Panc1 (cell line): ENCODE measurements around the gene HSD17B2. TPM values are rescaled to one million over a fixed set of nuclear protein-coding genes. Genes with fewer than 3 reads are reported as not detected.

Source experiments
- ATAC-seq: fragments of 200-7000 bp; cut with Tn5 transposase; 2 replicates; pipeline ENCODE4 v1.9.1; 2020; ENCODE audit warnings: mild to moderate bottlenecking, moderate library complexity
- BruUV-seq: library from RNA; stranded (reverse); fragments of 400-500 nt; replicated peaks from 2 replicates; lab custom pipeline; 2021; lab: Mats Ljungman, UMichigan
- CTCF ChIA-PET: fragments of 300-600 bp; sonication (Branson Sonifier 250); formaldehyde crosslinking; loops from one replicate; lab custom pipeline; 2022; ENCODE audit warnings: antibody characterized with exemption; lab: Charles Lee
- POLR2A ChIA-PET: fragments of 300-600 bp; sonication (Branson Sonifier 250); formaldehyde crosslinking; loops from one replicate; lab custom pipeline; 2022; ENCODE audit warnings: antibody characterized with exemption; lab: Charles Lee
- DNase-seq: peaks from one replicate; pipeline ENCODE4 v3.0.0-alpha.2; 2010; ENCODE audit warnings: low read depth, low spot score
- H3K27ac ChIP-seq: 2 replicates; pipeline ENCODE4 v1.5.1; 2011; ENCODE audit warnings: mild to moderate bottlenecking, low read length, inconsistent platforms
- H3K27me3 ChIP-seq: fragments of 200-500 bp; sonication (Bioruptor generic); 2 replicates; pipeline ENCODE4 v1.6.0; 2014; ENCODE audit warnings: low read length, inconsistent platforms; ENCODE audit not compliant: control insufficient read depth, insufficient read depth
- H3K36me3 ChIP-seq: fragments of 200-500 bp; sonication (Bioruptor generic); 2 replicates; pipeline ENCODE4 v1.5.1; 2014; ENCODE audit warnings: inconsistent platforms, mild to moderate bottlenecking, low read length, moderate library complexity; ENCODE audit not compliant: control insufficient read depth, insufficient read depth
- H3K4me1 ChIP-seq: 2 replicates; pipeline ENCODE4 v1.5.1; 2011; ENCODE audit warnings: inconsistent platforms, mild to moderate bottlenecking, low read length, moderate library complexity; ENCODE audit not compliant: control insufficient read depth, insufficient read depth
- H3K4me3 ChIP-seq, 2 experiments: 2 replicates each; pipeline ENCODE4 v1.5.1; 2011 to 2012; ENCODE audit warnings: low read depth in 2 of 2, low read length in 2 of 2, mild to moderate bottlenecking in 2 of 2, inconsistent platforms in 1 of 2, moderate library complexity in 1 of 2
- H3K9me3 ChIP-seq: fragments of 200-500 bp; sonication (Bioruptor generic); 2 replicates; pipeline ENCODE4 v1.5.1; 2014; ENCODE audit warnings: low read depth, mild to moderate bottlenecking, inconsistent platforms, low read length, moderate library complexity; ENCODE audit not compliant: control insufficient read depth, insufficient read depth
- POLR2AphosphoS5 ChIP-seq: IDR thresholded peaks from 2 replicates; pipeline ENCODE4 v1.6.1; 2012; ENCODE audit warnings: mild to moderate bottlenecking, low read depth, low read length, moderate library complexity
- SIN3A ChIP-seq: IDR thresholded peaks from 2 replicates; pipeline ENCODE4 v1.6.1; 2012; ENCODE audit warnings: low read depth, mild to moderate bottlenecking, low read length, moderate library complexity, borderline replicate concordance; ENCODE audit not compliant: insufficient read depth
- TCF7L2 ChIP-seq: IDR thresholded peaks from 2 replicates; pipeline ENCODE4 v1.6.1; 2011; ENCODE audit warnings: mild to moderate bottlenecking, low read depth, low read length, inconsistent platforms
- in situ Hi-C: cut with HindIII; loops from 2 replicates; pipeline ENCODE4 v1.10.0; 2016; ENCODE audit warnings: low sequenced_read_pairs, low pct_unique_long_range_greater_than_20kb
- intact Hi-C: fragments of 100-400 bp; cut with micrococcal nuclease; formaldehyde crosslinking; loops from one replicate; pipeline ENCODE4 v1.10.0; 2022; ENCODE audit not compliant: unreplicated experiment
- total RNA-seq: library from RNA; stranded (reverse); gene quantifications from one replicate; pipeline ENCODE4 v1.2.1, GENCODE V29; 2021; ENCODE audit not compliant: unreplicated experiment
- TF ChIP-seq, protein P1 (sequence below): fragments of 450-650 bp; IDR thresholded peaks from 2 replicates; pipeline ENCODE4 v1.5.1; 2017; ENCODE audit warnings: mild to moderate bottlenecking
- TF ChIP-seq, protein P2 (sequence below), 2 experiments: IDR thresholded peaks; 2 replicates each; pipeline ENCODE4 v1.6.1; 2011 to 2012; ENCODE audit warnings: low read depth in 2 of 2, control low read depth in 1 of 2, low read length in 1 of 2, mild to moderate bottlenecking in 1 of 2, moderate library complexity in 1 of 2; ENCODE audit not compliant: insufficient read depth in 1 of 2

HSD17B2 gene
- total RNA-seq, 1 experiment from 2014 or later: 0.41 TPM

DNA sequence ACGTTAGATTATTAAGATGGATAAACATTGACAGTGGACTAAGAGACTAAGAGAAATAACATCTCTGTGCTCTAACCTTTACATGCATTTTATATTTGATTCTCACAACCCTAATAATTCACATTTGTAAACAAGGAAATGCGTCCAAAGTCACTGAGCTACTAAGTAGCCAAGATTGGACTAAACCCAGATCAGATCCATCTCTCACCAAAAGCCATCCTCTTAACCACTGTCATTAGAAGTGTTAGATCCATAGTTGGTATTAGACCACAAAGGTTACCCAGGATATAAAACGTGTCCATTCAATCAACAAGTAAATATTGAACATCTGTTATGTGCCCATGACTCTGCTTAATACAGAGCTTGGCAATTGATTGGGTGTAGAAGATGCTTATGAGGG, 5.2 kb downstream of the HSD17B2 start:
- Histone ChIP-seq H3K4me3 (no peak overlapping the region), H3K36me3 (no peaks in the 10 kb centered on the region), H3K27ac (no peak overlapping the region), H3K4me1 (no peaks in the 10 kb centered on the region), H3K27me3 (no peaks in the 10 kb centered on the region), H3K9me3 (no peaks in the 10 kb centered on the region)
- in situ Hi-C loops: no loop called here
- no peak for ATAC-seq
- CTCF ChIA-PET: no interaction called here
- POLR2A ChIA-PET: no interaction called here
- TF ChIP-seq, protein P1, sequence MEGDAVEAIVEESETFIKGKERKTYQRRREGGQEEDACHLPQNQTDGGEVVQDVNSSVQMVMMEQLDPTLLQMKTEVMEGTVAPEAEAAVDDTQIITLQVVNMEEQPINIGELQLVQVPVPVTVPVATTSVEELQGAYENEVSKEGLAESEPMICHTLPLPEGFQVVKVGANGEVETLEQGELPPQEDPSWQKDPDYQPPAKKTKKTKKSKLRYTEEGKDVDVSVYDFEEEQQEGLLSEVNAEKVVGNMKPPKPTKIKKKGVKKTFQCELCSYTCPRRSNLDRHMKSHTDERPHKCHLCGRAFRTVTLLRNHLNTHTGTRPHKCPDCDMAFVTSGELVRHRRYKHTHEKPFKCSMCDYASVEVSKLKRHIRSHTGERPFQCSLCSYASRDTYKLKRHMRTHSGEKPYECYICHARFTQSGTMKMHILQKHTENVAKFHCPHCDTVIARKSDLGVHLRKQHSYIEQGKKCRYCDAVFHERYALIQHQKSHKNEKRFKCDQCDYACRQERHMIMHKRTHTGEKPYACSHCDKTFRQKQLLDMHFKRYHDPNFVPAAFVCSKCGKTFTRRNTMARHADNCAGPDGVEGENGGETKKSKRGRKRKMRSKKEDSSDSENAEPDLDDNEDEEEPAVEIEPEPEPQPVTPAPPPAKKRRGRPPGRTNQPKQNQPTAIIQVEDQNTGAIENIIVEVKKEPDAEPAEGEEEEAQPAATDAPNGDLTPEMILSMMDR: no peak
- TF ChIP-seq, protein P2, sequence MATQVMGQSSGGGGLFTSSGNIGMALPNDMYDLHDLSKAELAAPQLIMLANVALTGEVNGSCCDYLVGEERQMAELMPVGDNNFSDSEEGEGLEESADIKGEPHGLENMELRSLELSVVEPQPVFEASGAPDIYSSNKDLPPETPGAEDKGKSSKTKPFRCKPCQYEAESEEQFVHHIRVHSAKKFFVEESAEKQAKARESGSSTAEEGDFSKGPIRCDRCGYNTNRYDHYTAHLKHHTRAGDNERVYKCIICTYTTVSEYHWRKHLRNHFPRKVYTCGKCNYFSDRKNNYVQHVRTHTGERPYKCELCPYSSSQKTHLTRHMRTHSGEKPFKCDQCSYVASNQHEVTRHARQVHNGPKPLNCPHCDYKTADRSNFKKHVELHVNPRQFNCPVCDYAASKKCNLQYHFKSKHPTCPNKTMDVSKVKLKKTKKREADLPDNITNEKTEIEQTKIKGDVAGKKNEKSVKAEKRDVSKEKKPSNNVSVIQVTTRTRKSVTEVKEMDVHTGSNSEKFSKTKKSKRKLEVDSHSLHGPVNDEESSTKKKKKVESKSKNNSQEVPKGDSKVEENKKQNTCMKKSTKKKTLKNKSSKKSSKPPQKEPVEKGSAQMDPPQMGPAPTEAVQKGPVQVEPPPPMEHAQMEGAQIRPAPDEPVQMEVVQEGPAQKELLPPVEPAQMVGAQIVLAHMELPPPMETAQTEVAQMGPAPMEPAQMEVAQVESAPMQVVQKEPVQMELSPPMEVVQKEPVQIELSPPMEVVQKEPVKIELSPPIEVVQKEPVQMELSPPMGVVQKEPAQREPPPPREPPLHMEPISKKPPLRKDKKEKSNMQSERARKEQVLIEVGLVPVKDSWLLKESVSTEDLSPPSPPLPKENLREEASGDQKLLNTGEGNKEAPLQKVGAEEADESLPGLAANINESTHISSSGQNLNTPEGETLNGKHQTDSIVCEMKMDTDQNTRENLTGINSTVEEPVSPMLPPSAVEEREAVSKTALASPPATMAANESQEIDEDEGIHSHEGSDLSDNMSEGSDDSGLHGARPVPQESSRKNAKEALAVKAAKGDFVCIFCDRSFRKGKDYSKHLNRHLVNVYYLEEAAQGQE (IDR thresholded peaks at IDR 0.05; ENCODE audit: insufficient read depth in 1 of 2, low read depth in 2 of 2, low read length in 1 of 2): no peak
- no peak for TF ChIP-seq POLR2AphosphoS5
- TF ChIP-seq TCF7L2: no peak
- no peak for TF ChIP-seq SIN3A
- DNase-seq: no peak
- intact Hi-C loops: no loop called here
- BruUV-seq: no TSS peak

DNA sequence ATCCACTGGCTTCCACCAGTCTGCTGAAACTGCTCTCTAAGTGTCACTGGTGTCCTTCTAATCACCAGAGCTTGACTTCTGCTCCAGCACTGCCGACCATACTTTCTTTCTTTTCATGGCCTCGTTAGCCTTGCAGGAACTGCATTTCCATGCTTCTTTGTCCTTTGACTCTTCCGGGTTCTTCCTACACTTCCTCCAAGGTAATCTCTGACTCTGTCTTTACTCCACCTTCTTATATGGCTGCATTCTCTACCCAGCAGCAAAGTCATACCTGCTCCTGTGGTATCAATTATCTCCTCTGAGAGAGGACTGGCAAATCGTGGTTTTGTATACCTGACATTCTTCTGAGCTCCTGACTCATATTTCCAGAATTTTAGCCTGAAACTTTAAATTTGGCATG, 6.5 kb downstream of the HSD17B2 start:
- no peak overlapping the region for H3K27ac ChIP-seq
- H3K9me3 ChIP-seq: no peaks in the 10 kb centered on the region
- no TSS peak for BruUV-seq
- intact Hi-C loops (no loop called here), in situ Hi-C loops (no loop called here)
- no peaks in the 10 kb centered on the region for H3K27me3 ChIP-seq
- DNase-seq: no peak
- TF ChIP-seq, protein P1: no peak
- TF ChIP-seq POLR2AphosphoS5: no peak
- TF ChIP-seq TCF7L2: no peak
- TF ChIP-seq SIN3A: no peak
- TF ChIP-seq, protein P2 (IDR thresholded peaks at IDR 0.05; ENCODE audit: insufficient read depth in 1 of 2, low read depth in 2 of 2, low read length in 1 of 2): no peak
- ChIA-PET POLR2A (no interaction called here), CTCF (no interaction called here)
- H3K36me3 ChIP-seq: no peaks in the 10 kb centered on the region
- no peaks in the 10 kb centered on the region for H3K4me1 ChIP-seq
- H3K4me3 ChIP-seq: no peak overlapping the region
- ATAC-seq: no peak
